ENCODE results near the gene CDC14A. TPM values are rescaled to one million over a fixed set of nuclear protein-coding genes. Genes with fewer than 3 reads are reported as not detected.

The CDC14A gene
- total RNA-seq, 2 donors from 2014 or later = 7.3 to 16.5 TPM

- Histone ChIP-seq H3K9me3 (no peaks in the 10 kb centered on the region), H3K4me1 (peaks cover 14% of the 10 kb centered on the region), H3K36me3 (replicated peaks in 1 of 2; ENCODE audit: insufficient read depth in 1 of 2, low read depth in 2 of 2) (no peaks in the 10 kb centered on the region), H3K27ac (peak overlapping the region in 2 of 4 donors; percentile 1), H3K27me3 (no peaks in the 10 kb centered on the region), H3K4me3 (no peak overlapping the region)
- DNase-seq (no peak), ATAC-seq (peak; percentile 73)
- no peak for TF ChIP-seq CTCF (IDR thresholded peaks at IDR 0.05)
- TF ChIP-seq POLR2A (IDR thresholded peaks at IDR 0.05) = no peak
- intact Hi-C loops (cut with DNase I) = no loop called here
- 26 to 32% methylated on average over 2 of the region's 2 CpGs for WGBS, 2 donors
Measured at GRCh38 chr1:100485855-100486258, 133.6 kb downstream of the CDC14A start.

GRCh38 chr1:100494393-100495084 lies 142.2 kb downstream of the CDC14A start:
- intact Hi-C loops (cut with DNase I) = no loop called here

GRCh38 chr1:100496896-100497295 lies 144.6 kb downstream of the CDC14A start:
- DNase-seq (no peak), ATAC-seq (no peak)
- intact Hi-C loops (cut with DNase I) = no loop called here
- no peak overlapping the region for H3K4me3 ChIP-seq
- H3K4me1 ChIP-seq = no peaks in the 10 kb centered on the region
- H3K27me3 ChIP-seq = no peaks in the 10 kb centered on the region
- H3K27ac ChIP-seq = no peak overlapping the region
- WGBS, 2 donors = 98 to 100% methylated on average over 2 of the region's 2 CpGs
- TF ChIP-seq CTCF (IDR thresholded peaks at IDR 0.05) = no peak
- no peak for TF ChIP-seq POLR2A (IDR thresholded peaks at IDR 0.05)
- no peaks in the 10 kb centered on the region for H3K9me3 ChIP-seq
- peaks cover 0 to 3% of the 10 kb centered on the region in 2 donors for H3K36me3 ChIP-seq (replicated peaks in 1 of 2; ENCODE audit: insufficient read depth in 1 of 2, low read depth in 2 of 2)

More at GRCh38 chr1:100494393-100495084, 142.2 kb downstream of the CDC14A start:
- Histone ChIP-seq H3K27me3 (no peaks in the 10 kb centered on the region), H3K4me1 (no peaks in the 10 kb centered on the region), H3K36me3 (replicated peaks in 1 of 2; ENCODE audit: insufficient read depth in 1 of 2, low read depth in 2 of 2) (peaks cover 0 to 3% of the 10 kb centered on the region in 2 donors), H3K27ac (no peak overlapping the region), H3K9me3 (no peaks in the 10 kb centered on the region), H3K4me3 (no peak overlapping the region)
- ATAC-seq (no peak), DNase-seq (no peak)
- WGBS, 2 donors = 75 to 84% methylated on average over 4 of the region's 4 CpGs
- no peak for TF ChIP-seq POLR2A (IDR thresholded peaks at IDR 0.05)
- no peak for TF ChIP-seq CTCF (IDR thresholded peaks at IDR 0.05)

- no peaks in the 10 kb centered on the region for H3K9me3 ChIP-seq
- no peak overlapping the region for H3K27ac ChIP-seq
Measured at GRCh38 chr1:100497796-100498195, 145.5 kb downstream of the CDC14A start.

More at GRCh38 chr1:100497796-100498195, 145.5 kb downstream of the CDC14A start:
- TF ChIP-seq CTCF (IDR thresholded peaks at IDR 0.05) = no peak
- TF ChIP-seq POLR2A (IDR thresholded peaks at IDR 0.05) = no peak
- Histone ChIP-seq H3K27me3 (no peaks in the 10 kb centered on the region), H3K4me1 (no peaks in the 10 kb centered on the region), H3K36me3 (replicated peaks in 1 of 2; ENCODE audit: insufficient read depth in 1 of 2, low read depth in 2 of 2) (peaks cover 0 to 3% of the 10 kb centered on the region in 2 donors), H3K4me3 (no peak overlapping the region)
- DNase-seq (no peak), ATAC-seq (no peak)
- WGBS, 2 donors = 82 to 87% methylated on average over 4 of the region's 4 CpGs
- intact Hi-C loops (cut with DNase I) = no loop called here

All from body of pancreas (tissue), 4 donors.